GM12878 (cell line): ENCODE results near the gene STX7.

Source experiments
- CTCF ChIP-seq, 3 experiments: IDR thresholded peaks in 2 of 3; conservative IDR thresholded peaks in 1 of 3; 2 replicates each; pipeline ENCODE4 v1.5.1; 2011; ENCODE audit warnings: low read depth in 3 of 3, low read length in 3 of 3, mild to moderate bottlenecking in 3 of 3, control low read depth in 2 of 3, moderate library complexity in 2 of 3, inconsistent platforms in 1 of 3, mixed read lengths in 1 of 3; ENCODE audit not compliant: control insufficient read depth in 2 of 3, insufficient read depth in 1 of 3; ENCODE audit errors: extremely low read depth in 1 of 3
- EP300 ChIP-seq, 2 experiments: fragments of 150-350 bp in 1 of 2; IDR thresholded peaks; 2 replicates each; pipeline ENCODE4 v1.6.1; 2011 to 2012; ENCODE audit warnings: low read depth in 2 of 2, low read length in 2 of 2, borderline replicate concordance in 1 of 2, improper control_type of control experiment in 1 of 2, inconsistent platforms in 1 of 2; ENCODE audit not compliant: control insufficient read depth in 1 of 2
- HCFC1 ChIP-seq: fragments of 150-350 bp; IDR thresholded peaks from 2 replicates; pipeline ENCODE4 v1.6.1; 2014; ENCODE audit warnings: low read length
- MAX ChIP-seq: IDR thresholded peaks from 2 replicates; pipeline ENCODE4 v1.6.1; 2012; ENCODE audit warnings: low read depth, low read length, improper control_type of control experiment
- NBN ChIP-seq: fragments of 450-650 bp; IDR thresholded peaks from 2 replicates; pipeline ENCODE4 v1.6.1; 2016
- POLR2A ChIP-seq: IDR thresholded peaks from 2 replicates; pipeline ENCODE4 v1.6.1; 2011; ENCODE audit warnings: low read depth, mild to moderate bottlenecking, low read length
- POLR2AphosphoS2 ChIP-seq: IDR thresholded peaks from 2 replicates; pipeline ENCODE4 v1.6.1; 2011; ENCODE audit warnings: low read depth, mild to moderate bottlenecking, low read length, improper control_type of control experiment, moderate library complexity
- REST ChIP-seq: IDR thresholded peaks from 2 replicates; pipeline ENCODE4 v1.6.1; 2012; ENCODE audit warnings: mild to moderate bottlenecking, low read depth, low read length
- TAF1 ChIP-seq: IDR thresholded peaks from 2 replicates; pipeline ENCODE4 v1.6.1; 2011; ENCODE audit warnings: mild to moderate bottlenecking, low read depth, low read length, borderline replicate concordance

- TF ChIP-seq REST (no peak), CTCF (IDR thresholded peaks at IDR 0.05 in 2 of 3, conservative IDR thresholded peaks at IDR 0.05 in 1 of 3; ENCODE audit: control insufficient read depth in 2 of 3, extremely low read depth in 1 of 3, insufficient read depth in 1 of 3, low read depth in 3 of 3, low read length in 3 of 3) (no peak), TAF1 (no peak), POLR2AphosphoS2 (no peak), NBN (no peak), MAX (no peak), EP300 (IDR thresholded peaks at IDR 0.05; ENCODE audit: borderline replicate concordance in 1 of 2, control insufficient read depth in 1 of 2, low read depth in 2 of 2, low read length in 2 of 2) (no peak), HCFC1 (no peak), POLR2A (no peak)
These were observed 22.9 kb downstream of the STX7 start for GRCh38 chr6:132490024-132490423.
